H1 (cell line): ENCODE results near the gene TMEM59L. TPM values are rescaled to one million over a fixed set of nuclear protein-coding genes. Genes with fewer than 3 reads are reported as not detected.
A peak's percentile ranks its signal among the peaks of the same experiment; 100 is the strongest.

Experiments
- CTCF ChIA-PET: fragments of 300-600 bp; sonication (Branson Sonifier 250); formaldehyde crosslinking; loops from one replicate; lab custom pipeline; 2021; ENCODE audit not compliant: partially characterized antibody; lab: Charles Lee
- POLR2A ChIA-PET: fragments of 300-600 bp; sonication (Branson Sonifier 250); formaldehyde crosslinking; loops from one replicate; lab custom pipeline; 2021; ENCODE audit warnings: inconsistent platforms; ENCODE audit not compliant: partially characterized antibody; lab: Charles Lee
- DNase-seq, 2 experiments: peaks; one replicate each; pipeline versions ENCODE4 v3.0.0 to v3.0.0-alpha.2; 2010 to 2022; ENCODE audit warnings: low spot score in 2 of 2, low read depth in 1 of 2, mixed read lengths in 1 of 2
- FAIRE-seq: peaks from 2 replicates; lab custom pipeline; 2011; peaks lifted over from hg19 to GRCh38; lab: Jason Lieb, UNC
- H2AFZ ChIP-seq: 2 replicates; pipeline ENCODE4 v1.8.1; 2012; ENCODE audit warnings: low read length, inconsistent platforms
- H2AK5ac ChIP-seq: 2 replicates; pipeline ENCODE4 v1.6.1; 2013; ENCODE audit warnings: low read depth, low read length
- H2BK120ac ChIP-seq: replicated peaks from 2 replicates; pipeline ENCODE3; 2013; ENCODE audit warnings: low read depth, low read length, inconsistent platforms
- H2BK12ac ChIP-seq: 2 replicates; pipeline ENCODE4 v1.6.1; 2013; ENCODE audit warnings: low read depth, low read length
- H2BK15ac ChIP-seq: 2 replicates; pipeline ENCODE4 v1.6.1; 2013; ENCODE audit warnings: low read length
- H2BK20ac ChIP-seq: 2 replicates; pipeline ENCODE4 v1.6.1; 2013; ENCODE audit warnings: low read length
- H2BK5ac ChIP-seq: 2 replicates; pipeline ENCODE4 v1.6.1; 2013; ENCODE audit warnings: low read depth, low read length
- H3K14ac ChIP-seq: 2 replicates; pipeline ENCODE4 v1.6.1; 2013; ENCODE audit warnings: inconsistent platforms; ENCODE audit not compliant: insufficient read length
- H3K18ac ChIP-seq: 2 replicates; pipeline ENCODE4 v1.6.1; 2013; ENCODE audit warnings: low read length; ENCODE audit errors: extremely low read depth
- H3K23ac ChIP-seq: 2 replicates; pipeline ENCODE4 v1.6.1; 2013; ENCODE audit warnings: inconsistent platforms; ENCODE audit not compliant: insufficient read length
- H3K23me2 ChIP-seq: 2 replicates; pipeline ENCODE4 v1.6.1; 2013; ENCODE audit warnings: low read depth, low read length
- H3K27ac ChIP-seq: 2 replicates; pipeline ENCODE4 v1.6.1; 2011; ENCODE audit warnings: low read depth, low read length, inconsistent platforms
- H3K27me3 ChIP-seq, 4 experiments: replicated peaks in 1 of 4; 1 replicate in 1 of 4; 2 replicates in 3 of 4; pipeline versions ENCODE4 v1.6.1 to v1.8.1; 2011 to 2013; ENCODE audit warnings: low read length in 3 of 4, mild to moderate bottlenecking in 3 of 4, inconsistent platforms in 2 of 4, mixed read lengths in 2 of 4, moderate library complexity in 1 of 4; ENCODE audit not compliant: control insufficient read depth in 3 of 4, insufficient read depth in 3 of 4; ENCODE audit errors: extremely low read depth in 1 of 4
- H3K36me3 ChIP-seq, 4 experiments: 2 replicates each; pipeline versions ENCODE4 v1.6.1 to v1.8.1; 2011 to 2013; ENCODE audit warnings: mild to moderate bottlenecking in 4 of 4, low read length in 3 of 4, moderate library complexity in 2 of 4, control low read depth in 1 of 4, inconsistent platforms in 1 of 4; ENCODE audit not compliant: insufficient read depth in 4 of 4, control insufficient read depth in 2 of 4
- H3K4ac ChIP-seq: replicated peaks from 2 replicates; pipeline ENCODE3; 2013; ENCODE audit warnings: low read length, low read depth, mixed read lengths, inconsistent platforms; ENCODE audit not compliant: insufficient read length
- H3K4me1 ChIP-seq, 4 experiments: replicated peaks in 1 of 4; 1 replicate in 1 of 4; 2 replicates in 3 of 4; pipeline versions ENCODE4 v1.6.1 to v1.8.1; 2011 to 2013; ENCODE audit warnings: low read length in 3 of 4, inconsistent platforms in 2 of 4, mixed read lengths in 1 of 4; ENCODE audit not compliant: insufficient read depth in 4 of 4, control insufficient read depth in 3 of 4
- H3K4me2 ChIP-seq, 2 experiments: 2 replicates each; pipeline versions ENCODE4 v1.6.1 to v1.8.1; 2011 to 2013; ENCODE audit warnings: low read depth in 2 of 2, low read length in 2 of 2, control low read depth in 1 of 2, inconsistent platforms in 1 of 2, mild to moderate bottlenecking in 1 of 2; ENCODE audit not compliant: insufficient read depth in 1 of 2
- H3K4me3 ChIP-seq, 4 experiments: fragments of 200-600, 300-600 bp in 1 of 4; sonication (generic), shearing (Covaris generic), sonication (Bioruptor Twin) in 1 of 4; 2 replicates each; pipeline versions ENCODE4 v1.5.1 to v1.8.1; 2011 to 2016; ENCODE audit warnings: low read length in 4 of 4, low read depth in 3 of 4, control low read depth in 2 of 4, inconsistent platforms in 2 of 4, mild to moderate bottlenecking in 2 of 4, mixed read lengths in 1 of 4, moderate library complexity in 1 of 4; ENCODE audit not compliant: insufficient read depth in 2 of 4; ENCODE audit errors: extremely low read depth in 1 of 4
- H3K56ac ChIP-seq: replicated peaks from 2 replicates; pipeline ENCODE3; 2013; ENCODE audit warnings: low read depth, mild to moderate bottlenecking, mixed read lengths, low read length, inconsistent platforms; ENCODE audit not compliant: insufficient read length
- H3K79me1 ChIP-seq: 2 replicates; pipeline ENCODE4 v1.6.1; 2013; ENCODE audit warnings: low read depth, low read length, control low read depth
- H3K79me2 ChIP-seq, 2 experiments: 2 replicates each; pipeline versions ENCODE4 v1.6.1 to v1.8.1; 2012 to 2013; ENCODE audit warnings: low read length in 2 of 2, mild to moderate bottlenecking in 2 of 2, inconsistent platforms in 1 of 2; ENCODE audit not compliant: insufficient read depth in 2 of 2, control insufficient read depth in 1 of 2
- H3K9ac ChIP-seq, 4 experiments: replicated peaks in 1 of 4; 1 replicate in 1 of 4; 2 replicates in 3 of 4; pipeline versions ENCODE4 v1.6.1 to v1.8.1; 2011 to 2013; ENCODE audit warnings: low read depth in 3 of 4, low read length in 3 of 4, control low read depth in 2 of 4, mild to moderate bottlenecking in 2 of 4, moderate library complexity in 2 of 4, inconsistent platforms in 1 of 4; ENCODE audit errors: extremely low read depth in 1 of 4
- H3K9me3 ChIP-seq, 2 experiments: 2 replicates each; pipeline versions ENCODE4 v1.6.1 to v1.8.1; 2012 to 2013; ENCODE audit warnings: mild to moderate bottlenecking in 2 of 2, moderate library complexity in 2 of 2, control low read depth in 1 of 2, inconsistent platforms in 1 of 2, low read depth in 1 of 2, low read length in 1 of 2, mixed read lengths in 1 of 2; ENCODE audit not compliant: insufficient read depth in 2 of 2
- H4K20me1 ChIP-seq, 2 experiments: replicated peaks in 1 of 2; 2 replicates each; pipeline versions ENCODE3 to v1.8.1; 2011 to 2013; ENCODE audit warnings: inconsistent platforms in 2 of 2, low read length in 2 of 2, mild to moderate bottlenecking in 1 of 2; ENCODE audit not compliant: insufficient read depth in 2 of 2, control insufficient read depth in 1 of 2
- H4K5ac ChIP-seq: 2 replicates; pipeline ENCODE4 v1.6.1; 2013; ENCODE audit warnings: low read length, low read depth, mixed read lengths, inconsistent platforms; ENCODE audit not compliant: insufficient read length
- H4K8ac ChIP-seq: 2 replicates; pipeline ENCODE4 v1.8.0; 2013; ENCODE audit warnings: mild to moderate bottlenecking, moderate library complexity, low read length, inconsistent platforms; ENCODE audit not compliant: insufficient read depth; ENCODE audit errors: extremely low read depth
- H4K91ac ChIP-seq: replicated peaks from 2 replicates; pipeline ENCODE3; 2013; ENCODE audit warnings: low read length, mixed read lengths, inconsistent platforms; ENCODE audit not compliant: insufficient read length
- BCL11A ChIP-seq, 2 experiments: IDR thresholded peaks; one replicate each; pipeline ENCODE4 v1.6.1; 2011; ENCODE audit warnings: low read depth in 2 of 2, low read length in 2 of 2, mild to moderate bottlenecking in 2 of 2
- HDAC6 ChIP-seq: IDR thresholded peaks from one replicate; pipeline ENCODE4 v1.7.1; 2012; ENCODE audit warnings: low read depth, mild to moderate bottlenecking, inconsistent platforms, low read length, moderate library complexity
- NANOG ChIP-seq: IDR thresholded peaks from 2 replicates; pipeline ENCODE4 v1.6.1; 2011; ENCODE audit warnings: low read length, low read depth, mild to moderate bottlenecking, inconsistent platforms; ENCODE audit not compliant: insufficient read depth, poor library complexity, severe bottlenecking
- POLR2A ChIP-seq, 2 experiments: IDR thresholded peaks; 1 replicate in 1 of 2; 2 replicates in 1 of 2; pipeline ENCODE4 v1.6.1; 2011; ENCODE audit warnings: low read depth in 2 of 2, low read length in 2 of 2, mild to moderate bottlenecking in 2 of 2; ENCODE audit errors: control extremely low read depth in 1 of 2
- RBBP5 ChIP-seq: IDR thresholded peaks from 2 replicates; pipeline ENCODE4 v1.7.1; 2012; ENCODE audit warnings: low read depth, mild to moderate bottlenecking, inconsistent platforms, low read length, moderate library complexity, borderline replicate concordance
- RFX5 ChIP-seq: IDR thresholded peaks from 2 replicates; pipeline ENCODE4 v1.6.1; 2011; ENCODE audit warnings: low read depth, low read length, improper control_type of control experiment, borderline replicate concordance
- TBP ChIP-seq: IDR thresholded peaks from 2 replicates; pipeline ENCODE4 v1.6.1; 2011; ENCODE audit warnings: low read depth, low read length, improper control_type of control experiment
- YY1 ChIP-seq: IDR thresholded peaks from 2 replicates; pipeline ENCODE4 v1.6.1; 2011; ENCODE audit warnings: low read depth, mild to moderate bottlenecking, low read length
- WGBS, 2 experiments: shearing (Covaris generic) in 1 of 2; methylation state at CpG; one replicate each; pipeline versions ENCODE4 v1.1.6 to v1.1.7; 2013 to 2015; ENCODE audit warnings: low lambda C conversion rate in 2 of 2, mixed read lengths in 2 of 2, inconsistent platforms in 1 of 2, low coverage in 1 of 2, missing lambda C conversion rate in 1 of 2; ENCODE audit not compliant: insufficient replicate concordance in 2 of 2, insufficient coverage in 1 of 2, insufficient read length in 1 of 2; ENCODE audit errors: extremely low coverage in 1 of 2, missing lambda C conversion rate in 1 of 2; 5-methylcytosine and 5-hydroxymethylcytosine counted together
- polyA plus RNA-seq, 7 experiments: library from polyadenylated mRNA; depleted of rRNA in 3 of 7; stranded (reverse) in 5 of 7; unstranded in 2 of 7; fragments of >200 nt in 5 of 7; fragments of 200-250 nt in 2 of 7; gene quantifications; 1 replicate in 5 of 7; 2 replicates in 1 of 7; 4 replicates in 1 of 7; pipeline versions ENCODE4 v1.2.1 to v1.2.3, GENCODE V29; 2011 to 2013; ENCODE audit warnings: missing spikeins in 2 of 7, mixed read lengths in 2 of 7
- total RNA-seq: library from RNA; stranded (reverse); fragmentation: NEBNext Ultra II Directional; extraction: Animal tissue kit (Norgen Biotek cat#: 25700); gene quantifications from 2 replicates; pipeline ENCODE4 v1.2.1, GENCODE V29; 2021

Gene TMEM59L
- total and polyA plus RNA-seq, 2 of the 8 experiments (the other 6 are each of a cell fraction or from before 2014, with no cell fraction given) = 4.0 to 12.2 TPM

DNA sequence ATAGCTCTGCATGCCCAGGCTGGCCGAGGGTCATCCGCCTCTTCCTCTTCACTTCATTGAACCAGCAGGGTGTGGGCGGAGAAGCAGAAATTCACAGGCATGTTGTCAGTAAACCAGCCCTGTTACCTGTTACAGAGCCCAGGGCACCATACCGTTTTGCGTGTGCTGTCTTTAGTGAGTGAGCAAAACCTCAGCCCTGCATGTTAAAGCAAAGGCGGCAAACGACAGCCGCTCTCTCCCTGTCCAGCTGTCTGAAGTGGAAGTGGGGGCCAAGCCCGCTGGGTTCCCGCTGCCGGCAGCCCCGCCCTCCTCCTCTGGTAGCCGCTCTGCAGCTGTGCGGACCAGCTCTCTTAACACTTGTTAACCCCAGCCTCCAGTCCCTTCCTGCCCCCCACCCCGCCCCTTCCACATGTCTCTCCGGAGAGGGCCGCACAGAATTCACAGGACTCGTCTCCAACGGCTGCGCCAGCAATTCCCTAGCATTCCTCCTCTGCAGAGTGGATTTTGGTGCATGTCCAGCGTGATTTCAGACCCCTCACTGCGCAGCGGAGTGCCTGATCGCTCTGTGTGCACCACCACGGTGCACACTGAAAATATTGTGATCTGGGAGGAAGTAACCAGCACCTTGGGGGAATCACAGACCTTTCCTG is 36.8 kb downstream of the TMEM59L start:
- Histone ChIP-seq H3K4me2 (no peak overlapping the region), H3K56ac (no peak overlapping the region), H3K23ac (no peak overlapping the region), H3K79me1 (peaks cover 19% of the 10 kb centered on the region), H3K4me1 (peaks cover 0 to 21% (median 3%) of the 10 kb centered on the region in 4 experiments; a peak in 4 of 7 replicates), H3K36me3 (no peaks in the 10 kb centered on the region), H2AK5ac (0 out of 2 replicates have a peak overlapping the region, but pooled peaks have one; percentile 53), H2BK5ac (no peak overlapping the region; the same call in 1 of the 2 replicates), H4K91ac (no peak overlapping the region), H3K9me3 (no peaks in the 10 kb centered on the region), H2BK120ac (no peak overlapping the region), H3K4ac (no peak overlapping the region), H2AFZ (no peak overlapping the region)
- WGBS, 2 experiments = 90% methylated on average over 24 of the region's 25 CpGs; no CpG with 5 or more reads in 1 of the 2 experiments
- TF ChIP-seq NANOG (no peak), BCL11A (IDR thresholded peaks at IDR 0.05; ENCODE audit: low read depth in 2 of 2, low read length in 2 of 2) (no peak), YY1 (no peak), TBP (no peak), RFX5 (no peak), POLR2A (IDR thresholded peaks at IDR 0.05; ENCODE audit: control extremely low read depth in 1 of 2, low read depth in 2 of 2, low read length in 2 of 2) (no peak), RBBP5 (no peak), HDAC6 (no peak)
- TF ChIP-seq, all 59 proteins: peak for 0
- no peak for DNase-seq
- CTCF ChIA-PET = interaction anchor here (0.7 to 1.9 kb wide), 6 partner anchors 12 to 129 kb away, joined by 3 to 6 read pairs (median 3); no protein-coding TSS in a partner anchor
- Histone ChIP-seq H3K18ac (no peak overlapping the region), H2BK12ac (no peak overlapping the region), H2BK15ac (no peak overlapping the region), H3K79me2 (peaks cover 0 to 4% of the 10 kb centered on the region in 2 experiments; a peak in 1 of 4 replicates), H2BK20ac (no peak overlapping the region), H3K14ac (no peak overlapping the region), H3K27ac (no peak overlapping the region), H3K27me3 (no peaks in the 10 kb centered on the region), H3K9ac (no peak overlapping the region; a peak in 2 of 7 replicates), H3K23me2 (peaks cover 13% of the 10 kb centered on the region; the same call in 1 of the 2 replicates), H4K8ac (no peak overlapping the region), H4K5ac (no peak overlapping the region), H4K20me1 (peaks cover 4 to 41% of the 10 kb centered on the region in 2 experiments), H3K4me3 (no peak overlapping the region)
- POLR2A ChIA-PET = interaction anchor here (0.6 to 1.4 kb wide), 2 partner anchors 10 to 33 kb away, joined by 3 to 5 read pairs; no protein-coding TSS in a partner anchor
- FAIRE-seq = no peak
